ENCODE results near the gene TTC5. TPM values are rescaled to one million over a fixed set of nuclear protein-coding genes. Genes with fewer than 3 reads are reported as not detected.
"Not testable (repeated sequence)": the region's sequence is repeated elsewhere in the genome, so short reads cannot be mapped to it uniquely, and the experiment has no call there.

Gene TTC5
- total RNA-seq, 1 donor from 2014 or later = 29.4 TPM

- TF ChIP-seq, protein P1, sequence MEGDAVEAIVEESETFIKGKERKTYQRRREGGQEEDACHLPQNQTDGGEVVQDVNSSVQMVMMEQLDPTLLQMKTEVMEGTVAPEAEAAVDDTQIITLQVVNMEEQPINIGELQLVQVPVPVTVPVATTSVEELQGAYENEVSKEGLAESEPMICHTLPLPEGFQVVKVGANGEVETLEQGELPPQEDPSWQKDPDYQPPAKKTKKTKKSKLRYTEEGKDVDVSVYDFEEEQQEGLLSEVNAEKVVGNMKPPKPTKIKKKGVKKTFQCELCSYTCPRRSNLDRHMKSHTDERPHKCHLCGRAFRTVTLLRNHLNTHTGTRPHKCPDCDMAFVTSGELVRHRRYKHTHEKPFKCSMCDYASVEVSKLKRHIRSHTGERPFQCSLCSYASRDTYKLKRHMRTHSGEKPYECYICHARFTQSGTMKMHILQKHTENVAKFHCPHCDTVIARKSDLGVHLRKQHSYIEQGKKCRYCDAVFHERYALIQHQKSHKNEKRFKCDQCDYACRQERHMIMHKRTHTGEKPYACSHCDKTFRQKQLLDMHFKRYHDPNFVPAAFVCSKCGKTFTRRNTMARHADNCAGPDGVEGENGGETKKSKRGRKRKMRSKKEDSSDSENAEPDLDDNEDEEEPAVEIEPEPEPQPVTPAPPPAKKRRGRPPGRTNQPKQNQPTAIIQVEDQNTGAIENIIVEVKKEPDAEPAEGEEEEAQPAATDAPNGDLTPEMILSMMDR (IDR thresholded peaks at IDR 0.05; ENCODE audit: unreplicated experiment) = no peak
- H3K4me3 Mint-ChIP-seq (ENCODE audit: low read depth) = no peak overlapping the region
- DNase-seq (ENCODE audit: low spot score, unreplicated experiment) = no peak
- no peak overlapping the region for H3K27ac Mint-ChIP-seq
- no peaks in the 10 kb centered on the region for H3K4me1 Mint-ChIP-seq (ENCODE audit: low read depth)
- no peaks in the 10 kb centered on the region for H3K9me3 Mint-ChIP-seq (ENCODE audit: low read depth)
- H3K36me3 Mint-ChIP-seq (ENCODE audit: insufficient read depth) = peaks cover 16% of the 10 kb centered on the region
- H3K27me3 Mint-ChIP-seq = no peaks in the 10 kb centered on the region
Measured at GRCh38 chr14:20346713-20347112, 41.0 kb upstream of the TTC5 start.

GRCh38 chr14:20345366-20345765, 39.6 kb upstream of the TTC5 start:
- no peak for DNase-seq (ENCODE audit: low spot score, unreplicated experiment)
- Mint-ChIP-seq H3K4me1 (ENCODE audit: low read depth) (no peaks in the 10 kb centered on the region), H3K36me3 (ENCODE audit: insufficient read depth) (peaks cover 12% of the 10 kb centered on the region), H3K27me3 (no peaks in the 10 kb centered on the region), H3K4me3 (ENCODE audit: low read depth) (peak overlapping the region; percentile 92), H3K9me3 (ENCODE audit: low read depth) (no peaks in the 10 kb centered on the region), H3K27ac (peak overlapping the region; percentile 42)
- TF ChIP-seq, protein P1 (IDR thresholded peaks at IDR 0.05; ENCODE audit: unreplicated experiment) = no peak

DNA sequence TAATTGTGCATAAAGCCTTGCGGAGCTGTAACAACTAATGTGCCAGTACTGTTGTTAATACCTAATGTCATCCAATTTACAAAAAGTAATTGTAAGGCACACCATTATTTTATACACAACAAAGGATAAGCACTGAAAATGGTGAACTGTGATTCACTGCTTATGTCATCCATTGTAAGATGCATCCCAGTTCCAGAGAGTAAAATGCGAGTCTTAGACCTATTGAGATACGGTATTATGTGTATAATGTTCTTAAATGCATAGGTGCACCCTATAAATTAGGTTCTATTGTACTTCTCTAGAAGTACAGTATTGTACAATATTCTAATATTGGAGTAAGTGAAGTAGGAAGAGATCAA, 38.1 kb upstream of the TTC5 start:
- peak overlapping the region; percentile 99 for H3K27ac Mint-ChIP-seq
- no peaks in the 10 kb centered on the region for H3K27me3 Mint-ChIP-seq
- H3K9me3 Mint-ChIP-seq (ENCODE audit: low read depth) = no peaks in the 10 kb centered on the region
- H3K4me1 Mint-ChIP-seq (ENCODE audit: low read depth) = no peaks in the 10 kb centered on the region
- no peak for DNase-seq (ENCODE audit: low spot score, unreplicated experiment)
- TF ChIP-seq, protein P1 (IDR thresholded peaks at IDR 0.05; ENCODE audit: unreplicated experiment) = no peak
- peaks cover 11% of the 10 kb centered on the region for H3K36me3 Mint-ChIP-seq (ENCODE audit: insufficient read depth)
- H3K4me3 Mint-ChIP-seq (ENCODE audit: low read depth) = peak overlapping the region; percentile 92

- Mint-ChIP-seq H3K27ac (peak within 1 kb of the TSS; percentile 99), H3K4me1 (ENCODE audit: low read depth) (no peaks in the 10 kb centered on the region), H3K9me3 (ENCODE audit: low read depth) (no peaks in the 10 kb centered on the region), H3K27me3 (no peaks in the 10 kb centered on the region), H3K4me3 (ENCODE audit: low read depth) (peak within 1 kb of the TSS; percentile 92), H3K36me3 (ENCODE audit: insufficient read depth) (peaks cover 10% of the 10 kb centered on the region)
- peak; percentile 98 for DNase-seq (ENCODE audit: low spot score, unreplicated experiment)
- TF ChIP-seq, protein P1 (IDR thresholded peaks at IDR 0.05; ENCODE audit: unreplicated experiment) = no peak
Measured at GRCh38 chr14:20343092-20343861, 37.5 kb upstream of the TTC5 start, which contains the start of gene PARP2. Gene PARP2 (plus strand): TSS chr14:20343635. CDS start chr14:20343642, 7 bp downstream.

DNA sequence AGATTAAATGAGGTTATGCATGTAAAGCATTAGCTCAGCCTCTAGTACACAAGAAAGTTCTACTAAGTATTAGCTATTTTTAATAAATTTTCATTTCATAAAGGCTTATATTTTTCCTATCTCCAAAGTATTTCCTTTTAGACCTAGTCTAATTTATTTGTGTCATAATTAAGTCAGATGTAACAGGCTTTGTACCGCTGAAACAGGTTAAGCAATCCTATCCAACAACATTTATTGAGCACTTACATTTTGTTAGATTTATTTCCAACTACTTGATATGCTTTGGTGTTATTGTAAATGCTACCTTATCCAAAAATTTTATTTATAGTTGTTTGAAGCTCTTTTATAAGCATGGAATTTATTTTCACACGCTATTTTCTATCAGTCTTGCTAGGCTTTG, 35.9 kb upstream of the TTC5 start:
- H3K36me3 Mint-ChIP-seq (ENCODE audit: insufficient read depth) = peaks cover 5% of the 10 kb centered on the region
- H3K27me3 Mint-ChIP-seq = no peaks in the 10 kb centered on the region
- DNase-seq (ENCODE audit: low spot score, unreplicated experiment) = no peak

GRCh38 chr14:20341032-20341431, 35.3 kb upstream of the TTC5 start:
- not testable (repeated sequence) for H3K27ac Mint-ChIP-seq; H3K4me3 Mint-ChIP-seq (ENCODE audit: low read depth); H3K9me3 Mint-ChIP-seq (ENCODE audit: low read depth); H3K27me3 Mint-ChIP-seq; H3K4me1 Mint-ChIP-seq (ENCODE audit: low read depth); H3K36me3 Mint-ChIP-seq (ENCODE audit: insufficient read depth); DNase-seq (ENCODE audit: low spot score, unreplicated experiment)

More for the DNA sequence above, 35.9 kb upstream of the TTC5 start:
- TF ChIP-seq, protein P1 (IDR thresholded peaks at IDR 0.05; ENCODE audit: unreplicated experiment) = no peak
- H3K27ac Mint-ChIP-seq = no peak overlapping the region
- no peaks in the 10 kb centered on the region for H3K9me3 Mint-ChIP-seq (ENCODE audit: low read depth)
- H3K4me3 Mint-ChIP-seq (ENCODE audit: low read depth) = peak overlapping the region; percentile 92
- H3K4me1 Mint-ChIP-seq (ENCODE audit: low read depth) = no peaks in the 10 kb centered on the region

Measured in progenitor cell of endocrine pancreas (in vitro differentiated cells).